LoVo (cell line): Measurements from ENCODE around the gene SPRYD3.
A peak's percentile ranks its signal among the peaks of the same experiment; 100 is the strongest.
"Not testable (repeated sequence)": the region's sequence is repeated elsewhere in the genome, so short reads cannot be mapped to it uniquely, and the experiment has no call there.

Experiments
- DNase-seq: peaks from one replicate; pipeline ENCODE4 v3.0.0-alpha.2; 2016; ENCODE audit warnings: low spot score

The SPRYD3 gene

DNA sequence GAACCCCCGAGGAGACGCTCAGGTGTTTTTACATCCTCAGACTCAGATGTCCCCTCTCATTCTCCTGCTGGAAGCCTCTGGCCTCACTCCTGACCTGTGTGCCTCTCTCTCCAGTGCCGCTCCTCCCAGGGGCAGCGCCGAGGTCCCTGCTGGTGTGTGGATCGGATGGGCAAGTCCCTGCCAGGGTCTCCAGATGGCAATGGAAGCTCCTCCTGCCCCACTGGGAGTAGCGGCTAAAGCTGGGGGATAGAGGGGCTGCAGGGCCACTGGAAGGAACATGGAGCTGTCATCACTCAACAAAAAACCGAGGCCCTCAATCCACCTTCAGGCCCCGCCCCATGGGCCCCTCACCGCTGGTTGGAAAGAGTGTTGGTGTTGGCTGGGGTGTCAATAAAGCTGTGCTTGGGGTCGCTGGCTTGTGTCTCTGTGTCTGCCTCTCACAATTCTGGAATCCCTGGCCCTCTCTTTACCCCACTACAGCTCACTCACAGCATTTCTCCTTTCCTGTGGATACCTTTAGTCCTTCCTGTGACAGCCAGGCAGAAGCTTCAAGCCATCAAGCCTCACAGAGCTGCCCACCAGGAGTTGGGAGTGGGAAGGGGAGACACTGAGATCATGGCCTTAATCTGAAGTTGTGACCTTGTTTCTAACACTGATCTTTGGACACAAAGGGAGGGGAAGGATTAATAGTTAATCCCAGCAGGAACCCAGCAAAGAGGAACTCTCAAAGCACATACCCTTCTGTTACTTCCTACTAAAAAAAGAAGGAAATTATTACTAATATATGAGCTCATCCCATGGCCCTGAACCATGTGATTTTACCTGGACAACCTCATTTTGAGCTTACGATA lies 23.0 kb upstream of the SPRYD3 start:
- no peak for DNase-seq

DNA sequence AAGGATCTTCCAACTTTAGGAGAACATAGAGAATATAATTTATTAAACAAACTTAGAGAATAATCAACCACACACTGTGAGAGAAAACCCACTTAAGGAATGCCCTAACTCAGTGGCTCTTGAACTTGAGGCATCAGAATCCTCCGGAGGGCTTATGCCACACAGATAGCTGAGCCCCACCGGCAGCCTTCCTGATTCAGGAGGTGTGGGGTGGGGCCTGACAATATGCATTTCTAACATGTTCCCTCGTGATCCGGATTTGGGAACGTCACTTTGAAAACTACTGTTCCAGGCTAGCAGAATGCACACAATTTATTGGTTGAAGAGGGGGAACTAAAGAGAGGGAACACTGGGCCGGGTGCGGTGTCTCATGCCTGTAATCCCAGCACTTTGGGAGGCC lies 22.1 kb upstream of the SPRYD3 start:
- no peak for DNase-seq

DNA sequence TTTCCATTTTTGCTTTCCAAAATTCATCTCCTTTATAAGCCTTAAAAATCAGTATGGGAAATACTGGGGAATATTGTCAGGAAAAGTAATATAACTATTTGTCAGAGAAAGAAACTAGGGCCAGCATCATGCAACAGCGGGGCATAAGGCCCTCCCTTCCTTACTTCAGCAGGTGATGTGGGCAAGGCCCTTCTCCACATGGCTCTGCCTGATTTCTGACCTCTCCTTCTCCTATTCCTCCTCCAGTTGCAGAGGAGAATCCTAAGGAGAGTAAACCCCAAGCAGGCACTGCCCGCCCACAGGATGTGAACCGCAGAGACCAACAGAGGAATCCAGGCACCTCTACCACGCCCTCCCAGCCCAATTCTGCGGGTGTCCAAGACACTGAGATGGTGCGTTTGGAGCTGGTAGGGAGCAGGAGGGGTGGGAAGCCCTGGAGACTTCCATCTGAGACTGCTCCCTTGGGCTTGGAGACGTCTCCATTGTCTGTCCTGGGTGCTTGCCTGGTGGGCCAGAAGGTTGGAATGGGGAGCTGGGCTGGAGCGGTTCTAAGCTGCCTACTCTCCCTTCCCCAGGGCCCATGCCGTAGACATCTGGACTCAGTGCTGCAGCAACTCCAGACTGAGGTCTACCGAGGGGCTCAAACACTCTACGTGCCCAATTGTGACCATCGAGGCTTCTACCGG lies 21.4 kb upstream of the SPRYD3 start:
- no peak for DNase-seq

DNA sequence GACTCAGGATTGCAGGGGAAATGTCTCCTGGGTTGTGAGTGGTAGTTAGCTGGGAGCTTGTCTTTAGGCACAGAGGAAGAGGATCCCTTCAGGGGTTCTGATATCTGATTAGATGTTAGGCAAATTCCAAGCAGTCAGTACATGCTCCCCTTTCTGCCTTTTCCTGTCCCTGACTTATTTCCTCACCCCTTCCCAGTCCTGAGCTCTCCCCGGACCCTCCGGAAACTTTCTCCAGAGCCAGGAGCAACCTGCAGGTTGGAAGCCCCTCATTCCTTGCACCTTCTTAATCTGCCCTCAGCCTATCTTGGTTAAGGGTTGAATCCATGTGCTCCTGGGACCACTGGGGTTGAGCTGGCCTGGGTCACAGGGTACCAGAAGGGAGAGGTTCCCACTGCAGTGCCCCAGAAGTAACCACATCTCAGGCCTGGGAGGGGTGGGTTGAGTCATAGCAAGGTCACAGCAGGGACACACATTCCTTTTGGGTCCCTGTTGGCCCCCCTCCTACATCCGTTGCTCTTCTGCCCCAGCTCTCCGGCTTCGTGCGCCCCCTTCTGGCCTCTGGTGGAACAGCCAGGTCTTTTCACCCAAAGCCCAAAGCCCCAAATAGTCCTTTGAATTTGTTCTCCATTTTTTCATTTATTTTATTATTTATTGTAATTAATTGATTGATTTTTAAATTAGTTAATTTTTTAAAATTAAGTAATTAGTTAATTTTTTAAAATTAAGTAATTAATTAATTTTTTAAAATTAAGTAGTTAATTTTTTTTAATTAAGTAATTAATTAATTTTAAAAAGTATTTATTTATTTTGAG lies 20.1 kb upstream of the SPRYD3 start:
- DNase-seq = peak; percentile 86

DNA sequence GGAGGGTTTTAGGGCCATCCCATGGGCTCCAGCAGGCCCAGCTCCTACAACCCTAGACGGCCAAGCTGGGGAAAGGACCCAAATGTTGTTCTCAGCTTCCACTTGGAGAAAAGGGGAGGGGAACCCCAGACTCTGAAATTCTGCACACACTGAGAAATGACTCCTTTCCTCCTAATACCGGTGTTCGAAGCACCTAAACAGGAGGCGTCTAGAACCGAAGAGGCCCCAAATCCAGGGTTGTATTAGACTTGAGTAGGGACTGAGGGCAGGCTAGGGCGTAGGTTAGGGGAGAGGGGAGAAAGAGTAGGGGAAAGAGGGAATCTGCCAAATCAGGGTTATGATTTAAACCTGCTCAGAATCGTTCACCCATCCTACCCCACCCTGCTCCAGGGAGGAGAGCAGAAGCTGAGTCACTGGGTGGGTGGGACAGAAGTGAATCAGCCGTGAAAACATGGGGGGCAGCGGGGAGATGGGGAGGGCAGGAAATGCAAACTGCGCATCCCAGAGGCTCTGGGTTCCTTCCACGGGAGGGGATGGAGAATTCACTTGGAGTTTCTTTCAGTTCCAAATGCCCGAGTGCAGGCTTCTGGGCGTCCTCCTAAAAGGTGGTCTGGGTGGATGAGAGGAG lies 19.3 kb upstream of the SPRYD3 start:
- peak; percentile 15 for DNase-seq

DNA sequence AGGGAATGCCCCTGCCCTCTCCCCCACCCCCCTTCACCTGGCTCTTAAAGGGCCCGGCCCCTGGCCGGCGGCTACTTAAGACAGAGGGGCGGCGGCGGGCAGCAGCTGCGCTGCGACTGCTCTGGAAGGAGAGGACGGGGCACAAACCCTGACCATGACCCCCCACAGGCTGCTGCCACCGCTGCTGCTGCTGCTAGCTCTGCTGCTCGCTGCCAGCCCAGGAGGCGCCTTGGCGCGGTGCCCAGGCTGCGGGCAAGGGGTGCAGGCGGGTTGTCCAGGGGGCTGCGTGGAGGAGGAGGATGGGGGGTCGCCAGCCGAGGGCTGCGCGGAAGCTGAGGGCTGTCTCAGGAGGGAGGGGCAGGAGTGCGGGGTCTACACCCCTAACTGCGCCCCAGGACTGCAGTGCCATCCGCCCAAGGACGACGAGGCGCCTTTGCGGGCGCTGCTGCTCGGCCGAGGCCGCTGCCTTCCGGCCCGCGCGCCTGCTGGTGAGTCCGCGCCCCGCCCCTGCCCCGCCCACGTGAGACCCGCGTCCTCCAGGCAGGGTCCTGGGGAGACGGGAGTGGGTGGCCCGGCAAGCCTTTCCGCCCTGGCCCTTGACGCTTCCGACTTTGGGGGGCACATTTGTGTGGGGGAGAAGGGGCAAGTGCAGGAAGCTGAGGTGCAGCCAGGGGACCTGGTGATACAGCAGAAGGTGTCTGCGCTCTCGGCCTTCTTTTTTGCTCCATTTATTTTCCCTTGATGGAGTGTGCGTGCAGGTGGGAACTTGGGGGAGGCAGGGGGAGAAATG lies 18.6 kb upstream of the SPRYD3 start, which contains the start of gene IGFBP6:
IGFBP6 (plus strand) TSS at position 104 of the 790 bp plus-strand sequence; CDS start at position 155, 51 bp downstream.
- peak; percentile 58 for DNase-seq

DNA sequence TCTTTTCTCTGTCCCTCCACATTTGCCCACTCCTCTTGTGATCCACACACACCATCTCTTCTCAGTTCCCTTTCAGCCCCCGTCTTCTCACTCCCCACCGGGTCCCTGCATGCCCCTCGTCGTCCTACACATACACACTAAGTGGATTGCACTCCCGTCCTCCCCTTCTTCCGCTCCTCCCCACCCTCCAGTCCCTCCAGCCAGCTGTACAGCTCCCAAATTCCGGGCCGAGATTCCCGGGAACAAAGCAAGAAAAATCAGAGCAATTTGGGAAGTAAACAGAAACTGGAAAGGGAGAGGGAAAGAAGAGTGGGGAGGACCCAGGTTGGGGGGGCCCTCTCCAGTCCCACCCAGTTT lies 18.0 kb upstream of the SPRYD3 start:
- DNase-seq = no peak

DNA sequence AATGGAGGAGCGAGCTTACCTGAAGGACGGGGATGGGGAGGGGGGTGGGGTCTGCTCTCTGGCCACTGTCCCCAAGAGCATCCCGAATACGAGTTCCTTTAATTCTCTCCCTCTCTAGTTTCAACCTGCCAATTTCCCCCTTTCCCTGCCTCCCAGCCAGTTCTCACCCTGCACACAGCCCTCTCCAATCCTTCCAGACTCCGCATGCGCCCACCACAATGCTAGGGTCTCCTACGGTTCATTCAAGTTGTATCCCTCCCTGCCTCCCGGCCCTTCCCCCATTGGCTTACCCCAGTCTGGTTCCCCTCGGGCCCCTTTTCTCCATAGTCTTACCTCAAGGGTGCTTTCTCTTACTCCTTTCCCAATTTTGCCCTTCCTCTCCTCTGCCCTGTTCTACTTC lies 17.6 kb upstream of the SPRYD3 start:
- DNase-seq = no peak

DNA sequence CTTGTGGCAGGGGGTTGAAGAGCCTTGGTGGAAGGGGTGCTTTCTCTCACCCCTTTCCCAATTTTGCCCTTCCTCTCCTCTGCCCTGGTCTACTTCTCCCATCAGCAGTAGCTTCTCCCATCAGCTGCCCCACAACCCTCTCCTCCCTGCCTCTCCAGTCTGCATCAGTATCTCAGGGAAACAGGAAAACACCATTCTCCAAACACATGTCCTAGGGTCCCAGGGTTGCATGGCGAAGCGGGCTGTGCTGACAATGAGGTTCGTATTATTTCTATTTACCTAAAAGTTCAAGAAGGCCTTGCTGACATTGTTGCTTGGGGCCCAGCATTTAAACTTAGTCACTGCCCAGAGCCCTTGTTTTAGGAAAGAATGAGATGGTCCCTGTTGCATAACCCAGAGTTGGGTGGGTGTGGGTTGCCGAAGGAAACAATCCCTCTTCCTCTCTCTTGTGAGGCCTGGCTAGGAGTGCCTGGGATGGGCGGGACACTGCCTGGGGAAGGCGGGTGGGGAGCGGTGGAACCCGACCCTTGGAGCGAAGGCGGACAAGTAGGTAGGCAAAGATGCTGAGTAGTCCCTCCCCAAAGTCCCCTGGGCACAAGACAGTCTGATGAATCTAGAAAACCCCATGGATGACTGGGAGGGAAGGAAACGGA lies 17.0 kb upstream of the SPRYD3 start:
- DNase-seq = no peak

DNA sequence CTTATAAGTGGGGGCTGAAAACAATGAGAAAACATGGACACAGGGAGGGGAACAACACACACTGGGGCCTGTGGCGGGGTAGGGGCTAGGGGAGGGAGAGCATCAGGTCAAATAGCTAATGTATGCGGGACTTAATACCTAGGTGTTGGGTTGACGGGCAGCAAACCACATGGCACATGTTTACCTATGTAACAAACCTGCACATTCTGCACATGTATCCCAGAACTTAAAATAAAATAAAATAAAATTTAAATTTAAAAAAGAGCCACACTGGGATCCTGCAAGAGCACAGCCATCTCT lies 16.4 kb upstream of the SPRYD3 start:
- DNase-seq = not testable (repeated sequence)

DNA sequence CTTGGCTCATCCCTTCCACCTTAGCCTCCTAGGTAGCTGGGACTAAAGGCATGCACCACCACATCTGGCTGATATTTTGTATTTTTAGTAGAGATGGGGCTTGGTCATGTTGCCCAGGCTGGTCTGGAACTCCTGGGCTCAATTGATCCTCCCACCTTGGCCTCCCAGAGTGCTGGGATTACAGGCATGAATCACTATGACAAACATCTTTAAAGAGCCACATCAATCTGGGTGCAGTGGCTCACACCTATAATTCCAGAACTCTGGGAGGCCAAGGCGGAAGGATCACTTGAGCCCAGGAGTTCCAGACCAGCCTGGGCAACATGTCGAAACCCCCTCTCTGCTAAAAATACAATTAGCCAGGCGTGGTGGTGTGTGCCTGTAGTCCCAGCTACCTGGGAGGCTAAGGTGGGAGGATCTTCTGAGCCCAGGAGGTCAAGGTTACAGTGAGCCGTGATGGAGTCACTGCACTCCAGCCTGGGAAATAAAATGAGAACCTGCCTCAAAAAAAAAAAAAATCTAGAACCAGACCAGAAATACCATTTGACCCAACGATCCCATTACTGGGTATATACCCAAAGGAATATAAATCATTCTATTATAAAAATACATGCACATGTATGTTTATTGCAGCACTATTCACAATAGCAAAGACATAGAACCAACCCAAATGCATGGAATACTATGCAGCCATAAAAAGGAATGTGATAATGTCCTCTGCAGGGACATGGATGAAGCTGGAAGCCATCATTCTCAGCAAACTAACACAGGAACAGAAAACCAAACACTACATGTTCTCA lies 15.8 kb upstream of the SPRYD3 start:
- DNase-seq = peak; percentile 34

DNA sequence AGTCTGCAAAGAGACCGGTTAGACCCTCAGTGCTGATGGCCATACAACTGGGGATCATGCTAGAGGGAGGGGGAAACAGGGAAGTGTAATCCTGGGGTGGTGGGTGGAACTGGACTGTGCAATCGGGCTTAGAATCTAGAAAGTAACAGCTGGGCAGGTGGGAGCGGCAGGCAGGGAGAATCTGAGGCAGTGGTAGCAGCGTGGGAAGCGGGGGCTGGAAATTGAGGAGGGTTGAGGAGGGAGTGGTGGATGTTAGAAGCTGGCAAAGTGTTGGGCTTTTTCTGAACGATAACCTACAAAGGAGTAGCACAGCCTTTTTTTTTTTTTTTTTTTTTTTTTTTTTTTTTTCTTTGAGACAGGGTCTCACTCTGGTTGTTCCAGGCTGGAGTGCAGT lies 15.2 kb upstream of the SPRYD3 start:
- DNase-seq = no peak

DNA sequence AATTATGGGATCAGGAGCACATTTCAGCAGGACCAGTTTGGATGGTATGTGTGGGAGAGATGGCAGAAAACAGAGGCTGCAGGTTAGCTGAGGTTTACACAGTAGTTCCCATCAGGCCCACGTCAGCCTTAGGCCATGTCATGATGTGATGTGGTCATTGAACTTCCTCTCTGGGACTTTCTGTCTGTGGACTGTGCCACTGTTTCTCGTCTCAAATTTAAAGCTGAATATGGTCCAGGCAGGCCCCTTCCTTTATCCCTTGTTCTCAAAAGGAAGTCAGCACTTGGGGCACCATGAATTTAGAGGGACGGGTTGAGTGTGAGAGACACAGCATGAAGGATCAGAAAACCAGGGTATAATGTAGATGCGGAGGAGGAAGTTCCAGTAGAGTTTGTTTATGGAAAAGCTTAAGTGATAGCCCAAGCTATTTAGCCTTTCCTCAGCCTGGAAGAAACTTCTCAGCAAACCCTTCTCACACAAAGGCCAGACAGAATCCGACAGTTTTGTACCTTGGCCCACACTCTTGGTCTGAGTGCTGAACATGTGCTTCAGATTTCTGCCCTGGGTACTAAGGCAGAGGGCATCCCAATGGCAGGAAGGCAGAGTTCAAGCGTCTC lies 14.7 kb upstream of the SPRYD3 start:
- DNase-seq = no peak

DNA sequence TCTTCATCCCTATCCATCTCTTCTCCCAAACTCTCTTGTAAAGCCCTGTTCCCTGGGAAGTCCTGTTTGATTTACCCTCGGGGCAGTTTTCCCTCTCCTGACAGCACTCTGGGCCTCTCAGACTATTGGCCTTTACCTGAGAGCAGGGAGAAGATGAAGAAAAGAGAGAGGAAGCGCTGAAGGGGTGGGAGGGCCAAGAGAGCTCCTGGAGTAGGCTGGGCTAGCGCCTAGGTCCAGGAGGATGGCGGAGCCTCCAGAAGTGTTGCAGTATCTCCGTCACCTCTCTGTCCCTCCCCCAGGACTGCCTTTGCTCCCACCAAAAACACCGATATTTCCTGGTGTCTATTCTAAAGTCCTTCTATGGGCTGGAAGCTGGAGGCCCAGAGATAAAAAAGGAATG lies 12.6 kb upstream of the SPRYD3 start:
- DNase-seq = no peak

DNA sequence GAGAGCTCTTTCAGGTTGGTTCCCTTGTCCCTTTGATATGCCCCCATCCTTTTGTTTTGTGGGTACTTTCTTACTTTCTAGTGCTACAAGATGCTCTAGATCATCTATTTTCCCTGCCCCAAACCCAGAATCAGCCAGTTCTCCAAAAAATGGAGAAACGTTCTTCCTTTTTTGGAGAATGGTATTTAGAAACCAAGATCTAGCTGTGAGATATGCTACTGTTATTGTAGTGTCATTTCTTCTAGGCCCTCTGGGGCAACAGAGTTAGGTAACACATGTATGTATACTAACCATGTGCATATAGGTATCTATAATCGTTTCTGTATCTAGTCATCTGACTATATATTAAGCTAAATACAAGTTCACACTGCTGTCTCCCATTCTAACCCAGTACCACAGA lies 11.4 kb upstream of the SPRYD3 start:
- DNase-seq = no peak

DNA sequence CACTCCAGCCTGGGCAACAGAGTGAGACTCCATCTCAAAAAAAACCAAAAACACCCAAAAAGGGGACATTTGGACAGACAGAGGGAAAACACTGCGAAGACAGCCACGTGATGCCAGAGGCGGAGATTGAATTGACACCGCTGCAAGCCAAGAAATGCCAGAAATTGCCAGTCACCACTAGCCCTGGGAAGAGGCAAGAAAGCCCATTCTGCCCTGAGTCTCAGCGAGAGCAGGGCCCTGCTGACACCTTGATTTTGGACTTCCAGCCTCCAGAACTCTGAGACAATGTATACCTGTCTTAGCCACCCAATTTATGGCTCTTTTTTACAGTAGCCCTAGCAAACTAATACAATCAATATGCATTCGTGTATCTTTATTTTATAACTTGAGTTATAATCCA lies 10.9 kb upstream of the SPRYD3 start:
- no peak for DNase-seq

DNA sequence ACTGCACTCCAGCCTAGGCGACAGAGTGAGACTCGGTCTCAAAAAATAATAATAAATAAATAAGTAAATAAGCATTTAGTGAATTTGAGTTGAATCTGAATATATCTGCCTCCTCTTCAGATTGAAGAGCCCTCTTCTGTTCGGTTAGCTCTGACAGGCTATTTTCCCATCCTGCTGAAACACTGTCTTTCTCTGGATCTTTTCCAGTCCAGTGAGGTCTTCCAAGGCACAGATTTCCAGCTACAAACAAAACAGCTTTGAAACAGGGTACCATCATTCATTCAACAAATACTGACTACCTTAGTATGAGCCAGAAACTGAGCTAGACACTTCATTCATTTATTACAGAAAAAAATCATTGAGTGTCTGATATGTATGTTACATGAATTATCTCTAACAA lies 7.2 kb upstream of the SPRYD3 start:
- DNase-seq = no peak

DNA sequence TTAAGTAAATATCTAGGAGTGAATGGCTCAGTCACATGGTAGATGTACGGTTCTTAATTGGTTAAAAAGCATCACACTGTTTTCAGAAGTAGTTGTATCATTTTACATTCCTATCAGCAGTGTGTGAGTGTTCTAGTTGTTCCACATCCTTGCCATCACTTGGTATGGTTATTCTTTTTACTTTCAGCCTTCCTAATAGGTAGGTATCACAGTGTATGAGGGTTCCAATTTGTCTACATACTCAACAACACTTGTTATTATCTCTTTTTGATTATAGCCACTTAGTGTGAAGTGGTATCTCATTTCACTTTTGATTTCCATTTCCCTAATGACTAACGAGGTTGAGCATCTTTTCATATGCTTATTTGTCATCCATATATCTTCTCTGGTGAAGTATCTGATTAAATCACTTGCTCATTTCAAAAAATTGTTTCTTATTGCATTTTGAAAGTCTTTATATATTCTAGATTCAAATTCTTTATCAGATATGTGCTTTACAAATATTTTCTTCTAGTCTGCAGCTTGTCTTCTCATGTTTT lies 3.5 kb upstream of the SPRYD3 start:
- no peak for DNase-seq

DNA sequence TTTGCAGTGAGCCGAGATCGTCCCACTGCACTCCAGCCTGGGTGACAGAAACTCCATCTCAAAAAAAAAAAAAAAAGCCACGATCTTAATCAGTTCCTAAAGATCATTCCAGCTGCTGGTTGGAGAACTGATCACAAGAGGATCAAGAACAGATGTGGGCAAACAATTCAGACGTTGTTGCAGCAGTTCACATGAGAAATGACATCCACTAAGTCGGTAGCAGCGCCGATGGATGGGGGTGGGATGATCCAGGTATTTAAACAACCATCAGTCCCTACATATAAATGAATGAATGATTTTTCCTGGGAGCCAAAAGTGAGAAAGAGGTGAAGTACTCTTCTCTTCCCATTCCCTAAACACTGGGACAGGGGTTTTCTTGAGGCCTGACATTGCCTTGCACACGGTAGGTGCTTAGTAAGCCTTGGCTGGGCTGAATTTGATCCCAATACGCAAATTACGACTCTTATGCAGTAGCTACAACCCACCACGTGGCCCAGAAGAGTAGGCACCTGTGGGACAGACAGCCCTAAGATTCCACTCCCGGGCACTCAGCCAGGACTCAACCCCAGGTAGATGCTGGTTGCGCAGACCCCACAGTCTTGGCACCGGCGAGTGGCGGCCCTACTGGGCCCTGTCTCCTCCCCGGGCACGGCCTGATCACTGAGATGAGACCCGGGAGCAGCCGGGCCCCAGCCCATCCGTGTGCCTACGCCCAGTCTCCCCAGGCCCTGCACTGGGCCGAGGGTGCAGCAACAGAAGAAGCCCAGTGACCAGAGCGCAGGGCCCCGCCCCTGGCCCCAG lies 565 bp downstream of the SPRYD3 start:
- no peak for DNase-seq
